Uterus (tissue), 4 donors: ENCODE measurements around the gene CORIN. TPM values are rescaled to one million over a fixed set of nuclear protein-coding genes. Genes with fewer than 3 reads are reported as not detected.

Source experiments
- DNase-seq, 2 donors: peaks; one replicate each; pipeline ENCODE4 v3.0.0-alpha.2; 2019 to 2020
- H3K27ac ChIP-seq, 2 donors: fragments of 200-600 bp; sonication (generic); 1 replicate in 1 of 2; 2 replicates in 1 of 2; pipeline ENCODE4 v1.5.1; 2016 to 2018
- H3K27me3 ChIP-seq, 2 donors: fragments of 200-600 bp; sonication (generic); one replicate each; pipeline ENCODE4 v1.5.1; 2018 to 2019; ENCODE audit warnings: control low read depth in 1 of 2
- H3K36me3 ChIP-seq, 2 donors: fragments of 200-600 bp; sonication (generic); one replicate each; pipeline ENCODE4 v1.5.1; 2019; ENCODE audit warnings: control low read depth in 1 of 2
- H3K4me1 ChIP-seq, 2 donors: fragments of 200-600 bp; sonication (generic); one replicate each; pipeline ENCODE4 v1.5.1; 2018 to 2019; ENCODE audit warnings: control low read depth in 1 of 2
- H3K4me3 ChIP-seq, 2 donors: fragments of 200-600 bp; sonication (generic); 1 replicate in 1 of 2; 2 replicates in 1 of 2; pipeline ENCODE4 v1.5.1; 2018 to 2019; ENCODE audit warnings: mild to moderate bottlenecking in 1 of 2
- H3K9me3 ChIP-seq, 2 donors: fragments of 200-600 bp; sonication (generic); one replicate each; pipeline ENCODE4 v1.5.1; 2019; ENCODE audit warnings: control low read depth in 1 of 2
- POLR2A ChIP-seq, 2 donors: fragments of 450-650 bp; IDR thresholded peaks; one replicate each; pipeline ENCODE4 v1.6.1; 2016; ENCODE audit warnings: antibody characterized with exemption in 2 of 2, mild to moderate bottlenecking in 1 of 2, moderate library complexity in 1 of 2
- intact Hi-C: fragments of 100-400 bp; cut with DNase I; formaldehyde crosslinking; loops from one replicate; pipeline ENCODE4 v1.15.1; 2023; ENCODE audit warnings: low total_unique reads
- total RNA-seq, 4 donors: library from RNA; depleted of rRNA in 3 of 4; stranded (reverse); fragments of >200 nt in 3 of 4; gene quantifications; one replicate each; pipeline versions ENCODE4 v1.1.0 to v1.2.4, GENCODE V29; 2014 to 2023
- TF ChIP-seq, protein P1 (sequence below), 4 experiments: fragments of 200-600 bp in 2 of 4; fragments of 450-650 bp in 2 of 4; sonication (generic) in 2 of 4; IDR thresholded peaks; one replicate each; pipeline ENCODE4 v1.5.1; 2016 to 2019; ENCODE audit warnings: antibody characterized with exemption in 4 of 4, mild to moderate bottlenecking in 2 of 4, moderate library complexity in 1 of 4
- donor health status: DM: yes; HTN: yes; CAD: no.

The CORIN gene
- total RNA-seq, 4 donors from 2014 or later, result 4.8 to 8.5 (median 6.4) TPM

GRCh38 chr4:47835494-47835893 lies 2.4 kb downstream of the CORIN start:
- H3K4me3 ChIP-seq, result no peak overlapping the region
- H3K27ac ChIP-seq, result no peak overlapping the region
- no peaks in the 10 kb centered on the region for H3K4me1 ChIP-seq
- no peaks in the 10 kb centered on the region for H3K36me3 ChIP-seq
- TF ChIP-seq, protein P1, sequence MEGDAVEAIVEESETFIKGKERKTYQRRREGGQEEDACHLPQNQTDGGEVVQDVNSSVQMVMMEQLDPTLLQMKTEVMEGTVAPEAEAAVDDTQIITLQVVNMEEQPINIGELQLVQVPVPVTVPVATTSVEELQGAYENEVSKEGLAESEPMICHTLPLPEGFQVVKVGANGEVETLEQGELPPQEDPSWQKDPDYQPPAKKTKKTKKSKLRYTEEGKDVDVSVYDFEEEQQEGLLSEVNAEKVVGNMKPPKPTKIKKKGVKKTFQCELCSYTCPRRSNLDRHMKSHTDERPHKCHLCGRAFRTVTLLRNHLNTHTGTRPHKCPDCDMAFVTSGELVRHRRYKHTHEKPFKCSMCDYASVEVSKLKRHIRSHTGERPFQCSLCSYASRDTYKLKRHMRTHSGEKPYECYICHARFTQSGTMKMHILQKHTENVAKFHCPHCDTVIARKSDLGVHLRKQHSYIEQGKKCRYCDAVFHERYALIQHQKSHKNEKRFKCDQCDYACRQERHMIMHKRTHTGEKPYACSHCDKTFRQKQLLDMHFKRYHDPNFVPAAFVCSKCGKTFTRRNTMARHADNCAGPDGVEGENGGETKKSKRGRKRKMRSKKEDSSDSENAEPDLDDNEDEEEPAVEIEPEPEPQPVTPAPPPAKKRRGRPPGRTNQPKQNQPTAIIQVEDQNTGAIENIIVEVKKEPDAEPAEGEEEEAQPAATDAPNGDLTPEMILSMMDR (IDR thresholded peaks at IDR 0.05), result no peak
- no peak for TF ChIP-seq POLR2A (IDR thresholded peaks at IDR 0.05)
- H3K9me3 ChIP-seq, result no peaks in the 10 kb centered on the region
- DNase-seq, result no peak
- H3K27me3 ChIP-seq, result no peaks in the 10 kb centered on the region
- intact Hi-C loops, result no loop called here

- TF ChIP-seq, protein P1 (IDR thresholded peaks at IDR 0.05), result no peak
- no peak for TF ChIP-seq POLR2A (IDR thresholded peaks at IDR 0.05)
- intact Hi-C loops, result no loop called here
- Histone ChIP-seq H3K4me1 (no peaks in the 10 kb centered on the region), H3K27me3 (no peaks in the 10 kb centered on the region), H3K36me3 (no peaks in the 10 kb centered on the region), H3K27ac (no peak overlapping the region), H3K9me3 (no peaks in the 10 kb centered on the region), H3K4me3 (no peak overlapping the region)
- no peak for DNase-seq
Observed at GRCh38 chr4:47831026-47831679, 6.7 kb downstream of the CORIN start.

- no peak for DNase-seq
- no peak for TF ChIP-seq POLR2A (IDR thresholded peaks at IDR 0.05)
- TF ChIP-seq, protein P1 (IDR thresholded peaks at IDR 0.05), result no peak
- Histone ChIP-seq H3K9me3 (no peaks in the 10 kb centered on the region), H3K27ac (no peak overlapping the region), H3K4me1 (no peaks in the 10 kb centered on the region), H3K4me3 (no peak overlapping the region), H3K36me3 (no peaks in the 10 kb centered on the region), H3K27me3 (no peaks in the 10 kb centered on the region)
- intact Hi-C loops, result no loop called here
Observed at GRCh38 chr4:47830265-47831025, 7.4 kb downstream of the CORIN start.

DNA sequence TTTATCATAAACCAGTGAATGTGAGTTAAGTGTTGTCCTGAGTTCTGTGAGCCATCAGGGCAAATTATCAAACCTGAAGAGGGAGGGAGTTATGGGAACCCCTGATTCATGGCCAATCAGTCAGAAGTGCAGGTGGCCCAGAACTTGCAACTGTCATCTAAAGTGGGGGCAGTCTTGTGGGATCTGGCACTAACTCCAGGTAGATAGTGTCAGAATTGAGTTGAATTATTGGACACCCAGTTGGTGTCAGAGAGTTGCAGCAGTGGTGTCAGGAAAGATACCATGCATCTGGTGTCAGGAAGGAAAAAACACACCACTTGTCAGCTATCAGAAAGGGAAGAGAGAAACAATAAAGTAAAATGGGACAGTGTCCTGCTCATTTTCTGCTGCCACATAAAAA lies 8.4 kb downstream of the CORIN start:
- Histone ChIP-seq H3K4me3 (no peak overlapping the region), H3K27me3 (no peaks in the 10 kb centered on the region), H3K9me3 (no peaks in the 10 kb centered on the region), H3K27ac (no peak overlapping the region), H3K4me1 (no peaks in the 10 kb centered on the region), H3K36me3 (no peaks in the 10 kb centered on the region)
- intact Hi-C loops, result no loop called here
- DNase-seq, result no peak
- TF ChIP-seq, protein P1 (IDR thresholded peaks at IDR 0.05), result no peak
- no peak for TF ChIP-seq POLR2A (IDR thresholded peaks at IDR 0.05)

GRCh38 chr4:47827343-47828047 lies 10.4 kb downstream of the CORIN start:
- H3K9me3 ChIP-seq, result no peaks in the 10 kb centered on the region
- H3K36me3 ChIP-seq, result no peaks in the 10 kb centered on the region
- TF ChIP-seq, protein P1 (IDR thresholded peaks at IDR 0.05), result no peak
- TF ChIP-seq POLR2A (IDR thresholded peaks at IDR 0.05), result no peak
- H3K27ac ChIP-seq, result no peak overlapping the region
- intact Hi-C loops, result no loop called here
- H3K4me1 ChIP-seq, result no peaks in the 10 kb centered on the region
- H3K4me3 ChIP-seq, result no peak overlapping the region
- no peak for DNase-seq
- no peaks in the 10 kb centered on the region for H3K27me3 ChIP-seq
